Stimulated activated CD8-positive, alpha-beta memory T cell treated with anti-CD3 and anti-CD28 coated beads, Interleukin-12 subunit alpha, Interleukin-12 subunit beta, amount 100 ng/mL, for 1 hour (primary cell): ENCODE data around the gene TEF.

ENCODE experiments used
- DNase-seq: peaks from one replicate; pipeline ENCODE4 v3.0.0-alpha.2; 2020; ENCODE audit warnings: low read depth

The TEF gene

GRCh38 chr22:41354979-41355378 is 26.8 kb upstream of the TEF start:
- DNase-seq, result no peak

DNA sequence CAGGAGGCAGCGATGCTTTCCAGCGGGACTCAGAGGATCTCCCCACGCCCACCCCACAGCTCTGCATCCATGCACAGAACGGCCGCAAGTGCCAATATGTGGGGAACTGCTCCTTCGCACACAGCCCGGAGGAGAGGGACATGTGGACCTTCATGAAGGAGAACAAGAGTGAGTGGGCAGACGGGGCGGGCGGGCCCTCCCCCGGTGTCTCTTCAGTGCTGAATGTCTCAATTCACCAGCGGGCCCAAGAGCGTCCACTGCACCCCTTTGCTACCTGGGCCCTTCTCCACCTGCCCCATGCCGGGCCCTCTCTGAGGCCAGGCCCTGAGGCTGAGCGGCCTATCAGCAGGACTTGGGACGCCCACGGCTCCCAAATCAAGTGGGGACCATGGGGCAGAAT is 25.8 kb upstream of the TEF start:
- DNase-seq, result no peak

DNA sequence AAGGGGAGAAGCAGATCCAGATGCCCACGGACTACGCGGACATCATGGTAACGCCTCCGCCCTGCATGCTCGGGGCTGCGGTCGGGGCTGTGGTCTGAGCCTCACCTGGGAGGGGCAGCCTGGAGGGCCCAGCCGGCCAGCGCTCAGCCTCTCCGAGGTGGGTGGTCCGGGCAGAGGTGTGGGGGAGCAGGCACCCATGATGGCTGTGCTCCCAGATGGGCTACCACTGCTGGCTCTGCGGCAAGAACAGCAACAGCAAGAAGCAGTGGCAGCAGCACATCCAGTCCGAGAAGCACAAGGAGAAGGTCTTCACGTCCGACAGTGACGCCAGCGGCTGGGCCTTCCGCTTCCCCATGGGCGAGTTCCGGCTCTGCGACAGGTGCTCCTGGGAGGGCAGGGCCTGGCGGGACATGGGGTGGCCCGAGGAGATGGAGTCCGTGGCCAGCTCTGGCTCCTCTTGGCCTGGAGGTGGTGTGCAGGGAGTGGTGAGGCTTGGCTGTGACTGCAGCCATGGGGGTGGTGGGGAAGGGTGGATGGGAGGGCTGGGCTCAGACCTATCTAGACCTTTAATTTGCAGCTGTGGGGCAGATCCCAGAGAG is 25.2 kb upstream of the TEF start:
- DNase-seq, result no peak

GRCh38 chr22:41357191-41357590 is 24.6 kb upstream of the TEF start:
- DNase-seq, result no peak

DNA sequence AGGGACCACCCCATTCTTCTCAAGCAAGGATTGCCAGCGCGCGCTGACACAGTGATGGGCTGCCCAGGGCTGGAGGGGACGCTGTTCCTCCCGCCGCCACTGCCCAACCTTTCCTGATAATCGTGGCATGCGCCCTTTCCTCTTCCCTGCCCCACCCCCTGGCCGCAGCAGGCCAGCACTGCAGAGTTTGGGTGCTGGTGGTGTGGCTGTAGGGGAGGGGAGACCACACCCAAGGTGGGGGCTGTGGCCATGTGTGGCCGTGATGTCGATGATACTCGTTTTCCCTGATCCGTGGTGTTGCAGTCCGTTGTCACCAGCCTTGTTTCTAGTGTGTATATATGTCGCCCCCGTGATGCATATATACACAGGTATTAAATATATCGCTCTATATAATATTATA is 22.8 kb upstream of the TEF start:
- DNase-seq, result no peak

DNA sequence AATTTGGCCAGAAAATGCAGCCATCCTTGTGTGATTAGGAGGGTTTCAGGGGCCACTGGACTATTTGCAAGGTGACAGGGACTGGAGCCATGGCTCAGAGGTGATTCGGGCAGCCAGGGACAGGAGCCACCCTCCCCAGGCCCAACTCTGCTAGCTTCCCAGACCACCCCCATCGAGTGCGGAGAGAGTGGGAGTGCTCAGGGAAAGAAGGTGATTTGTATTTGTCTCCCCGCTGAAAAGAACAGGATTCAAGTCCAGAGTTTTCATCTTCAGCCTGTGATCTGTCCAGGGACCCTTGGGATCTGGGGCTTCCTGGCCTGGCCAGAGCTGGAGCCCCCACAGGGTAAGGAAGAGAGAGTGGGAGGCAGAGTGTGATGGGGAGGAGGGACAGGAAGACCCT is 22.4 kb upstream of the TEF start:
- DNase-seq, result no peak

- no peak for DNase-seq
Observed at GRCh38 chr22:41360126-41360525, 21.6 kb upstream of the TEF start.

DNA sequence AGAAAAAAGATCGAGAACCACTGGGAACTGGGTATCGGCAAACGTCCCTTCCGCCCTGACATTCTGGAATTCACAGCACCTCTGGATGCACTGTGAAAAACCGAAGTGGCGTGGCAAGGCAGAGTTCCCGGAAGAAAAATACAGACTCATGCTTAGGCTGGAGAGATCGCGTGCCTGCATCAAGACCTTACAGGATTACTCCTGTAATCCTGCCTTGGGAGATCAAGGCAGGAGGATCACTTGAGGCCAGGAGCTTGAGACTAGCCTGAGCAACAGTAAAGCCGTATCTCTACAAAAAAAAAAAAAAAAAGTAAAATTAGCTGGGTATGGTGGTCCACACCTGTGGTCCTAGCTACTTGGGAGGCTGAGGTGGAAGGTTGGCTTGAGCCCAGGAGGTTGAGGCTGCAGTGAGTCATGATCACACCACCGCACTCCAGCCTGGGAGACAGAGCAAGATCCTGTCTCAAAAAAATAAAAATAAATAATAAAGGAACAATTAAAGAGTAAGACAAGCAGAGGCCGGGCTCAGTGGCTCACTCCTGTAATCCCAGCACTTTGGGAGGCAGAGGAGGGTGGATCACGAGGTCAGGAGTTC is 19.9 kb upstream of the TEF start:
- no peak for DNase-seq

GRCh38 chr22:41362615-41363014 is 19.1 kb upstream of the TEF start:
- DNase-seq, result no peak

DNA sequence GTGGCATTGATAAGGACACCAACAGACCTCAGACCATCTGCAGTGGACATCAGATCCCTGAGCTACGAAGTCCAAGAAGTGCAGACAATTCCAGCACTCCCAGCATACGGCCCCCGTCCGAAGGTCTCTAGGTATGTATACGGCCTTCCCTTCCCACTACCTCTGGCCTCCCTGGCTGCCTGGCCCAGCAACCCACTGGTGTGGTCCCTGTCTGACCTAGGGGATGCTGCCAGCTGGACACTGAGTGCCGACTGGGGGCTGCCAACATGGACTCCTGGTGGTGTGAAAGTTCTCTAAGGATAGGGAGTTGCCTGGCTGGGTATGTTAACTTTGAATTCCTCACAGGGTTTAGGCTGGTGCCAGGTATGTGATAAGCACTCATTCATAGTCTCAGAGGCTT is 17.5 kb upstream of the TEF start:
- DNase-seq, result no peak

DNA sequence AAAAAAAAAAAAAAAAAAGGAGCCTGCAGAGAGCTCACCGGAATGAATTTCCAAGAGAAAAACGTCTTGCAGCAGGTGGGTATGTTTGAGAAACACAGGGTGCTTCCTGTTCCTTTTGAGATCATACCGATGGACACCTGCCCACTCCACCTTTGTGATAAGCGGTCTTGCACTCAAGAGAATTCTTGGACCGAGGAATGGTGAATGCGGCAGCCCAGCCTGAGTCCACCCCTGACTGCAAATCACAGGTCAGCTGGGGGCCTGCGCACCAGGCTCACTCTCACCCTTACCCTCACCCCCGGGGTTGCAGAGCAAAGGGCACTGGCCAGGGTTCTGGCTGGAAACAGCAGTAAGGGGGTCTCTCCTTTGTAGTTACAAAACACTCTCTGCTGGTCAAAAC is 16.8 kb upstream of the TEF start:
- no peak for DNase-seq

DNA sequence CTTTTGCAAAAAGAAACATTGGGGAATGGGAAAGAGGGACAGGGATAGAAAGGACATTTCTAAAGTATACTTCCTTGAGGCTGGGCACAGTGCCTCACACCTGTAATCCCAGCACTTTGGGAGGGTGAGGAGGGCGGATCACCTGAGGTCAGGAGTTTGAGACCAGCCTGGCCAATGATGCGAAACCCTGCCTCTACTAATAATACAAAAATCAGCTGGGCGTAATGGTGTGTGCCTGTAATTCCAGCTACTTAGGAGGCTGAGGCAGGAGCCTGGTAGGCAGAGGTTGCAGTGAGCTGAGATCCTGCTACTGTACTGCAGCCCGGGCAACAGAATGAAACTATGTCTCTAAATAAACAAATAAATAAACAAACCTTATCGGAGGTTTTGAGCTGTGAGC is 16.3 kb upstream of the TEF start:
- DNase-seq, result no peak

DNA sequence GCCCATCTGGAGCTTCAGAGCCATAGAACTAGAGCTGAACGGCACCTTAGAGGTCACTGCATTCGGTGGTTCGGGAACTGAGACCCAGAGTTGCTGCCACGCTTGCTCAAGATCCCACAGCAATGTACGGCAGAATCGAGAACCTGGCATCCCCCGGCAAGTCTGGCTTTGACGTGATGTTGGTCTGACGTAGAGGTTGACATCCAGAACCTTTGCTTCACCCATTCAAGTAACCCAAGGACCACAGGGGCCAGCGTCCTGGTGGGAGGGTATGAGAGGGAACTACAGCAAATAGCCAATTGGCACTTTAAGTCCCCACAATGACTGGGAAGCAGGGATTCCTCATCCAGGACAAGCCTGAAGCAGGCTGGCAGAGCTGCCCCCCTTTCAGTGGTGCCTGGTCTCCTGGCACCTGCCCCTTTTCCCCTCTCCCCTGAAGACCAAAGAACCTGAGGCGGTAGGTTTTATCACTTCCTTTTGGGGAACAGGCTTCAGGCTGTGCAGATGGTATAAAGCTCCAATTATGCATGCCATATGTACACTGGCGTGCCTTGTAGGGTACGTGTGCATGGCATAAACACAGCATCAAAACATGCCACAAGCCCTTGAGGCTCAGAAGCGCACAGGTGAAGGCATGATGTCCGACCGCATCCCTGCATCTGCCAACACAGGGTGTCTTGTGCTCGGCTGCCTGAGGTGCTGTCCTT is 15.3 kb upstream of the TEF start:
- DNase-seq, result no peak

- no peak for DNase-seq
Observed at GRCh38 chr22:41367039-41367679, 14.6 kb upstream of the TEF start.

GRCh38 chr22:41367680-41368542 is 13.8 kb upstream of the TEF start:
- DNase-seq, result no peak

- no peak for DNase-seq
Observed at GRCh38 chr22:41368543-41369423, 13.0 kb upstream of the TEF start.

- no peak for DNase-seq
Observed at GRCh38 chr22:41369424-41369745, 12.4 kb upstream of the TEF start.

- DNase-seq, result no peak
Observed at GRCh38 chr22:41369837-41370236, 11.9 kb upstream of the TEF start.

DNA sequence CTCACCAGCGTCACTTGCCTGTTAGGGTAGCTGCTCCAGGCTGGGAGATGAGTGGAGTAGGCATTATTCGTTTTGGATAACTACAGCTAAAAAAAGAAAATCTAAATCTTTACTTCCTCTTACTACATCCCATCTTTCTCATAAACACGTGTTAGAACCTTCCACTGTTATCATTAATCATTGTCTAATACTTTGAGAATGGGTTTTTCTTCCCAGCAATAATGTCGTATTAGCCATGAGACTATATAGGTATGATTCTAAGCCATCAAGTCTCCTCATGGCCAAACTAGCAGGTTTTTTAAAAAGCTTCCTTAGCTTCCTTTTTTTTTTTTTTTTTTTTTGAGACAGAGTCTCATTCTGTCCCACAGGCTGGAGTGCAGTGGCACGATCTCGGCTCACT is 3.9 kb upstream of the TEF start:
- no peak for DNase-seq

- DNase-seq, result peak; percentile 5
Observed at GRCh38 chr22:41380993-41381328, 781 bp upstream of the TEF start.

GRCh38 chr22:41382098-41382578 is 396 bp downstream of the TEF start:
- DNase-seq, result peak; percentile 41
